IMR-90 (cell line): Measurements from ENCODE around the gene ADAMTS12. TPM values are rescaled to one million over a fixed set of nuclear protein-coding genes. Genes with fewer than 3 reads are reported as not detected.
A peak's percentile ranks its signal among the peaks of the same experiment; 100 is the strongest.

Experiments
- CHD1 ChIP-seq: IDR thresholded peaks from 2 replicates; pipeline ENCODE4 v1.6.1; 2012; ENCODE audit warnings: low read depth, low read length, improper control_type of control experiment
- MAFK ChIP-seq: IDR thresholded peaks from 2 replicates; pipeline ENCODE4 v1.6.1; 2012; ENCODE audit warnings: low read depth, low read length, improper control_type of control experiment
- MAZ ChIP-seq: IDR thresholded peaks from 2 replicates; pipeline ENCODE4 v1.6.1; 2012; ENCODE audit warnings: low read depth, mild to moderate bottlenecking, low read length, improper control_type of control experiment, moderate library complexity, borderline replicate concordance
- RAD21 ChIP-seq: IDR thresholded peaks from 2 replicates; pipeline ENCODE4 v1.6.1; 2012; ENCODE audit warnings: low read length, improper control_type of control experiment
- polyA plus RNA-seq, 3 experiments: library from polyadenylated mRNA; depleted of rRNA; stranded (reverse); fragments of >200 nt; gene quantifications; 2 replicates each; pipeline ENCODE4 v1.2.3, GENCODE V29; 2012; ENCODE audit warnings: low replicate concordance in 1 of 3
- total RNA-seq: library from RNA; depleted of rRNA; stranded (reverse); fragments of >200 nt; gene quantifications from 2 replicates; pipeline ENCODE4 v1.2.3, GENCODE V29; 2012
- TF ChIP-seq, protein P1 (sequence below): conservative IDR thresholded peaks from 2 replicates; pipeline ENCODE4 v1.5.1; 2012; ENCODE audit warnings: mild to moderate bottlenecking, low read depth, low read length, improper control_type of control experiment

ADAMTS12 gene
- total and polyA plus RNA-seq, 2 of the 4 experiments (the other 2 are of a cell fraction), result 27.3 to 51.3 TPM

DNA sequence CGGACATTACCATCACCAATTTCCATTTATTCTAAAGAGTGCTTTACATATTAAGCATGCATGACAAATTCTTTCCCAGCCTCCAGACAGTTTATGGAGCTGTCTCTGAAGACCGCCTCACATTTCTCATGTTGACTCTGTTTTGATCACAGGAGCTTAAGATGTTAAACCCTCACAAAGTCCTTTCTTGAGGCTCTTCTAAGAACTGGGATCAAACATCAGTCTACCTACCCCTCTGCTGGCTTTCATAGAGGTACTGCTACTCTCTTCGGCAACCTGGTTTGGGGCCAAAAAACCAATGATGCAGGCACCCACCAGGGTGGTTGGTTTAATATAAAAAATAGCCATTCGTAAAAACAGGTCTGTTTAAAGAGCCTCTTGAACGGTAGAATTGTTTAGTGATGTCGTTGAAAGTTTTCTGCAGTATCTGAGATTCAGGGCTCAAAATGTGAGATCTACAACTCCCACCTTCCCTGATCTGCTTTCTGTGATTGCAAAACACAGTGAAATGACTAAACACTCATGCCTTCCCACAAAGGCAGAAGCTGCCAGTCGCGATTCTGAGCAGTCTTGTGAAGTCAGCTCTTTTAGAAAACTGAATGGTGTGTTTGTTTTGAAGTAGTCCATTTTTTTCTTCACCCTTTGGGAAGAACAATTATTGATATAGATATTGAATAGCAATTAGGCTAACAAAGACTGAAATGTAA lies 47.9 kb upstream of the ADAMTS12 start (continued):
- TF ChIP-seq, protein P1, sequence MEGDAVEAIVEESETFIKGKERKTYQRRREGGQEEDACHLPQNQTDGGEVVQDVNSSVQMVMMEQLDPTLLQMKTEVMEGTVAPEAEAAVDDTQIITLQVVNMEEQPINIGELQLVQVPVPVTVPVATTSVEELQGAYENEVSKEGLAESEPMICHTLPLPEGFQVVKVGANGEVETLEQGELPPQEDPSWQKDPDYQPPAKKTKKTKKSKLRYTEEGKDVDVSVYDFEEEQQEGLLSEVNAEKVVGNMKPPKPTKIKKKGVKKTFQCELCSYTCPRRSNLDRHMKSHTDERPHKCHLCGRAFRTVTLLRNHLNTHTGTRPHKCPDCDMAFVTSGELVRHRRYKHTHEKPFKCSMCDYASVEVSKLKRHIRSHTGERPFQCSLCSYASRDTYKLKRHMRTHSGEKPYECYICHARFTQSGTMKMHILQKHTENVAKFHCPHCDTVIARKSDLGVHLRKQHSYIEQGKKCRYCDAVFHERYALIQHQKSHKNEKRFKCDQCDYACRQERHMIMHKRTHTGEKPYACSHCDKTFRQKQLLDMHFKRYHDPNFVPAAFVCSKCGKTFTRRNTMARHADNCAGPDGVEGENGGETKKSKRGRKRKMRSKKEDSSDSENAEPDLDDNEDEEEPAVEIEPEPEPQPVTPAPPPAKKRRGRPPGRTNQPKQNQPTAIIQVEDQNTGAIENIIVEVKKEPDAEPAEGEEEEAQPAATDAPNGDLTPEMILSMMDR, result no peak
- TF ChIP-seq MAZ, result no peak
- TF ChIP-seq CHD1, result no peak
- TF ChIP-seq RAD21, result no peak
- 0 out of 2 replicates have a peak, but pooled peaks have one; percentile 6 for TF ChIP-seq MAFK
